Heart left ventricle (tissue), 13 donors: Measurements from ENCODE around the gene FTCD.

Experiments used
- CTCF ChIP-seq, 12 donors: fragments of 200-600 bp; sonication (generic) in 4 of 12; IDR thresholded peaks; one replicate each; pipeline versions ENCODE4 v1.5.0 to v1.8.0; 2018 to 2022; ENCODE audit warnings: antibody characterized with exemption in 12 of 12, mild to moderate bottlenecking in 5 of 12
- POLR2A ChIP-seq, 2 donors: fragments of 450-650 bp; IDR thresholded peaks; one replicate each; pipeline ENCODE4 v1.6.1; 2017; ENCODE audit warnings: antibody characterized with exemption in 2 of 2, mild to moderate bottlenecking in 2 of 2, moderate library complexity in 2 of 2
- donor health status: ischemic (EF 13 %, LVEDD 7.1; RV severe dilation, severe dysfunction).
- donor health status: DM: no; HTN: yes; CAD: no.
- donor health status: DM: no; HTN: no; CAD: no.
- donor health status: ischemic (EF 25% LVEDD 6.9; RV normal size, moderate dysfunction).
- donor health status: ischemic (EF 25% LVEDD 5.7; RV mildly dilated, moderate dysfunction).
- donor health status: ischemic (EF 35%, LVEDD 5.7; RV mildly dilated, moderate dysfunction).
- donor health status: nonischemic (EF 11% LVEDD 7.7; RV severe dilation, severe dysfunction).
- donor health status: DM: yes; HTN: yes; CAD: no.
- donor health status: PGD.
- donor health status: ischemic (EF 29% LVEDD 5.4; RV normal size, mild dysfunction).
- donor health status: nonischemic (EF 23%, LVEDD 6.1; RV moderate dilation, normal function).

GRCh38 chr21:46190491-46191131 is 35.2 kb upstream of the FTCD start:
- TF ChIP-seq POLR2A (IDR thresholded peaks at IDR 0.05) (no peak), CTCF (IDR thresholded peaks at IDR 0.05) (no peak)
